Endometrium (tissue), 2 donors: ENCODE results near the gene DDAH1.
"Not testable (repeated sequence)": the region's sequence is repeated elsewhere in the genome, so short reads cannot be mapped to it uniquely, and the experiment has no call there.

ENCODE experiments used
- FAIRE-seq: peaks from 2 replicates; lab custom pipeline; 2012; peaks lifted over from hg19 to GRCh38; lab: Jason Lieb, UNC
- donor health status: control.
- donor health status: control.

Gene DDAH1

DNA sequence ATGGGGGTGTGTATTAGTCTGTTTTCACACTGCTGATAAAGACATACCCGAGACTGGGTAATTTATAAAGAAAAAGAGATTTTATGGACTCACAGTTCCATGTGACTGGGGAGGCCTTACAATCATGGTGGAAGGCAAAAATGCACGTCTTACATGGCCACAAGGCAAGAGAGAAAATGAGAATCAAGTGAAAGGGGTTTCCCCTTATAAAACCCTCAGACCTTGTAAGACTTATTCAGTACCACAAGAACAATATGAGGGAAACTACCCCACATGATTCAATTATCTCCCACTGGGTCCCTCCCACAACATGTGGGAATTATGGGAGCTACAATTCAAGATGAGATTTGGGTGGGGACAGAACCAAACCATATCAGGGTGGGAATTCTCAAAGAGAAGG is 5.2 kb upstream of the DDAH1 start:
- not testable (repeated sequence) for FAIRE-seq

DNA sequence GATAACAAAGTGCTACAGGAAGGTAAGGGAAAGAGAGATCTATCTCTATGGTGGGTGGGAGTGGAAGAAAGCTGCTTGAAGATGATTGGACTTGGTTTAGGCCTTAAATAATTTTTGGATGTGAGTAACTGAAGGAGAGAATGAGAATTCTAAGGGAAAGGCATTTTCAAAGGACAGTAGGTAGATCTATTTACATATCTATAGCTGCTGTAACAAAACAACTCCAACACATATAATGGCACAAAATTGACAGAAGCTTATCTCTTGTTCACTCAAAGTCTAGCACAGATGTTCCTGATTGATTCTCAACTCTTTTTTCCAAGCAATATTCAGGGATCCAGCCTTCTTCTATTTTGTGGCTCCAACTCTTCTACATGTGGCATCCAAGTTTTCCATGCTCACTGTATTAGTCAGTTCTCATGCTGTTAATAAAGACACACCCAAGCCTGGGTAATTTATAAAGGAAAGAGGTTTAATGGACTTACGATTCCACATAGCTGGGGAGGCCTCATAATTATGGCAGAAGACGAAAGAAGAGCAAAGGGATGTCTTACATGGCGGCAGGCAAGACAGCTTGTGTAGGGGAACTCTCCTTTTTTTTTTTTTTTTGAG is 3.1 kb upstream of the DDAH1 start:
- no peak for FAIRE-seq

DNA sequence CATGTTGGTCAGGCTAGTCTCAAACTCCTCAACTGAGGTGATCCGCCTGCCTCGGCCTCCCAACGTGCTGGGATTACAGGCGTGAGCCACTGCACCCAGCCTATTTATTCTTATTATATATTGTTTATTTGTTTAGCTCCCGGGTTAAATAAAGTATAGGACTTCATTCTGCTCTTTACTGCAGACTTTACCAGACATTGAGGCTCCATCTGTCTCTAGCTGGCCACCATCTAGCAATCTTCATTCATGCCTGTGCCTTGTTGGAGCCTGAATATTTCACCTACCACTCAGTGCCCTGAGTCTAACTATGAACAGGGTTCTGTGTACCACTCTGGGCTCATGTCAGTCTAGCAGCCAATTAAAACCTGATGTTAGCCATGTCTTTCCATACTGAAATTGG is 2.1 kb upstream of the DDAH1 start:
- no peak for FAIRE-seq

DNA sequence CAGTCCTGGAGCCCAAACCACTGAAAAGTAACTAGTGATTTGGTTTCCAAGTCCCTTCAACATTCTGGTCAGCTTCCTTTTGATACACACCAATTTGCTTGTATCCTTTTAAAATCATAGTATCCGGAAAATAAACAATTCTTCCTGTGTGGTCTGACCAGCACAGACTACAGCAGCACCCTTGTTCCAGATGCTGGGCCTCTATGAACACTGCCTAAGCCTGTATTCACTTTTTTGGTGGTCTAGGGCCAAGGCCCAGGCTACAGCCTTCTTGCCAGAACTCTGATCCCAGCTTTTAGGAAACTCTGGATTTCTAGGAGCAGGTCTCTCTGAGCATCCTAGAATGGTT is 801 bp upstream of the DDAH1 start:
- peak; percentile 79 for FAIRE-seq

DNA sequence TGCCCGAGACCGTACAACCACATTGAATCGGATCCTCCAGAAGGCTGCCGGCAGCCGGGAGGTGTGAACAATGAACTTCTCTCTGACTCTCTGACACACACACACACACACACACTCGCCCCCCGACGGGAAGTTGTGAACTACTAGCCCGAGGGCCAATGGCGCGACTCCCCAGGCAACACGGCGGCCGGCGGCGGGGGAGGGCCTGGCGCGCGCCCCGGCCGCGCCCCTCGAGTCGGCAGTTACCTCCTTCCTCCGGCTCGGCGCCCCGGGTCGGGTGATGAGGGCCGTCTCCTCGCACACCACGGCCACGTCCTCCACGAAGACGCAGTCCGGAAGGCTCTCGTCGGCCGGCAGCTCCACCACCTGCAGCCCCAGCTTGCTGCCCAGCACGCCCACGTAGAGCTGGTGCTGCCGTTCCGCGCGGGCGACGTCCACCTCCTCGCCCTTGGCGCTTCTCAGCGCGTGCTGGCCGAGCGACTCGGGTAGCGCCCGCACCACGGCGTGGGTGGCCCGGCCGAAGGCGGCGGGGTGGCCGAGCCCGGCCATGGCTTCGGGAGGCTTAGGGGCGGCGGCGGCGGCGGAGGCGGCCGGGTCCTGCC is 361 bp downstream of the DDAH1 start:
- no peak for FAIRE-seq

DNA sequence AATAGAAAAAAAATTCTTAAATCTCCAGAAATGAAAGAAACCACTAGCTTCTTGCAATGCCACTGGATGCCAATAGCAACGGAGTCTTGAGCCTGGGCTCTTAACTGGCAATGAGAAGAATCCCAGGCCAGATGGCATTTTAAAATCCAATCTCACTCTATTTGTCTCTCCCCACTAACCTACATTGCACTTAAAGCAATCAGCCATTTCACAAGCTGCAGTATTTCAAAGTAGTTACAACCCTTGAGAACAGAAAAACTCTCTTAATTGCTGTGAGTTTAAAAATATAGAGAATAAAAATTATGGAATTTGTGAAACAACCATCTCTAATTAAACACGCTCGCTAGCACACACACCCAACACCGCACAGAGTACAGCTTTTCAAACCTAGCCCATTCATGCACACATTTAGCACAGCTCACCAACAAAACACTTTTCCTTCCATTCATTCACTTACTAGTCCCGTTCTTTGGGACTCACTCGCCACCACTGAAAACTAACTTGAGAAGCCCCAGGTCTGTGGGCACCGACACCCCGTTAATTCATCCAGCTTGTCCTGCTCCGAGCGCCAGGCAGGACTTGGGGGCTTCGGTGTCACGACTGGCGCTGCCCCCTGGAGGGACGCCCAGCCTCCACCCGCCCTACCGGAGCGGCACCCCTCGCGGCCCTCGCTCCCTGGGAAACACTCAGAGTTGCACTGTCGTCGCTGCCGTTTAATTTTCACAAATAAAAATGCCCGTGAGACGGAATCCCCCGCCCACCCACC is 1.0 kb downstream of the DDAH1 start:
- FAIRE-seq, result no peak

DNA sequence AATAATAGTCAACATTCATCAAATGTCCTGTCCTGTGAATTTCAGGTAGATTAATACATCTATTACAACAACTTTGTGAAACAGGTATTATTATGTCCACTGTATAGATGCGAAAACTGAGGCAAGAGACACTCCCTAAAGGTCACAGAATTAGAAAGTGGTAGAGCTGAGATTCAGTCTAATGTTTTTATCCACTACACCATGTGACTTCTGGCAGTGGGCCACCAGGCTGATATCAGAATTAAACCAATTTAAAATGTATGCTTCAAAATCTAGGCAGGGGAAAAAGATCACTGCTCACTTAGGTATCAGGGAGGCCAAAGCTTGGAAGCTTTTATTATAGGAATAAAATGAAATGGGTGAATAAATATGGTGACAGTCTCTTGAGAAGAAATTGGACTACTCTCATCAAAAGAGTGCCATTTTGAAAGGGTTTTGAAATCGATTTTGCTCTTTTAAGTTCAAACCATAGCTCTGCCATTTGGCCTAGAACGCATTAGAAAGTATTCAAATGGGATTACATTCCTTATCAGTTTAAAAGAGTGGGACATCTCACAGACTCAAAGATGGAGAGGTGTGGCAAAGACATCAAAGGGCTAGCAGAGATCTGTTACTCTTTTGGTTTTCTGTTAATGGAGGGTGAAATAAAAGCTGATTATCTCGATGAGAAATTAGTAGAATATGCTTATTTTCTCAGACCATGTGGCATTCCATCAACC is 1.9 kb downstream of the DDAH1 start:
- FAIRE-seq, result no peak

DNA sequence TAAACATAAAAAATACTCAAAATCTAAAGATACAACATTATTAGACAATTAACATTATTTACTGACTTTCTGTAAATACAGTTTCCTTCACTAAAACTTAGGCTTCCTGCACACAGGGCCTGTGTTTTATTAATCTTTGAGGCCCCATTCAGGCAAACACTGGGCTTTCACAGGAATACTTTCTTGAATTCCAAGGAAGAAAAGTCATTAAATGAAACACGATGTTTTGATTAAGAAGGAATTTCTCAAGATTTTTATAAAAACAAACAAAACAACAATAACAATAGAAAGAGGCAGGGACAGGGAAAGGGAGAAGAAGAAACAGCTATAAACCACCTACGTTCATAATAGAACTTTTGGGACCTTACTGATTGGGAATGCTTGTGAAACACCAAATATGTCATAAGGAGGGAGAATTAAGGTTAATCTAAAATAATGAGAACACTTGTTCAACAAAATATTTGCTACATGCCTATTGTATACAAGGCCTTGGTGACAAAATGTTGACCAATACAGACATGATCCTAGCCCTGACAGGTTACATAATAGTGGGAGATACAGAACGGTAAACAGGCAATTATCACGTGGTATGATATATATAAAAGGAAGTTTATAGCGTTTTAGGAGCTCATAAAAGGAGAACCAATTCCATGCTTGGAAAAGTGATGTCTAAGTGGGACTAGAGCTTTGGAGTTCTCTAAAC is 3.6 kb downstream of the DDAH1 start:
- FAIRE-seq, result peak; percentile 98

DNA sequence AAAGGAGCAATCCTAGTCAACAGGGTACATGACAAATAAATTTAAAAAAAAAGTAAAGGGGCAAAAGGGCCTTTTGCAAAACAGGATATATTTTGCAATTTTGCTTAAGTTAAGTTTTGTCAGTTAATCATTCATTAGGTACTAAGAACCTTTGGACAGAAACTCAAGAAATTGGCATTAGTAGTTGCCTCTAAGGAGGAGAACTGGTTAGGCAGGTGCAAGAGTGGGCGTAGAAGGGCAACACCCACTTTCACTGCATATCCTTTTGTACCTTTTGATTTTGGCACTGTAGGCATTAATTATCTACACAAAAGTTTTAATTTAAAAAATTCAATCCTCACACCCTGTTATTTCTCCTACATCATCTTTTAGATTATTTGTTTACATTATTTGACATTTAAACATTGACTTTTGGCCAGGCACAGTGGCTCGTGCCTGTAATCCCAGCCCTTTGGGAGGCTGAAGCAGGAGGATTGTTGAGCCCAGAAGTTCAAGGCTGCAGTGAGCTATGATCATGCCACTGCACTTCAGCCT is 4.3 kb downstream of the DDAH1 start:
- FAIRE-seq, result no peak

DNA sequence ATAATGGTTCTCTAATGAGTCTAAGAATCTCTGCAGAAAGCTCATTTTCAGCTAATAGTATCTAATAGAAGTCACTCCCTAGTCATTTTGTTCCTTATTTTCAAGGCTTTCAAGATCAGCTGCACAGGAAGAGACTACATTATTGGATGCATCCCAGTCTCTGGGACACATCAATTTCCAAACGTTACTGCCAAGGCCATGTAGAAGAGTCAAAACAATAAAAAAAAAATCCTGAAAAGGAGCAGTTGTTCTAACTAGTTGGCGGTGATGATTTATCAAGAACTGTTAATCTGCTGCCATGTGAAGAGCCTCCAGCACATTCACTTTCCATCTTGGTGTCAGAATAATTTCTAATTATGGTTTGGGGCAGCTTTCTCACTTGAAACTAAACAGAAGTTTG is 5.7 kb downstream of the DDAH1 start:
- peak; percentile 97 for FAIRE-seq

DNA sequence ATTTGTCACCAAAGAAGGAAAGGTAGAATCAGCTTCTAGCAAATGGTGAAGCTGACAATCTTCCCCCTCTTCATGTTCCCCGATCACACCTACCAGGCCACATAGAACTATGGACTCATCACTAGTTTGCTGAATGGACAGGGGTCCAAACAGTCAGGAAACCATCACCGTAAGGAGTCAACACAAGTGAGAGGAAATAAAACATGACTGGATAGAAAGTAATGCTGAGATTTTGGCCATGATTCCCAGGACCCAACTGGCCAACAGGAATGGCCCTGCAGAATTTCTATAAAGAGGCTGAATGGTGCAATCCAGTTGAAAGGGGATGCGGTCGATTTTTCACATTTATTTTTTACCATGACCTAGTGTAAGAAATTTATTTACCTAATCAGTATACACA is 10.7 kb downstream of the DDAH1 start:
- FAIRE-seq, result no peak

DNA sequence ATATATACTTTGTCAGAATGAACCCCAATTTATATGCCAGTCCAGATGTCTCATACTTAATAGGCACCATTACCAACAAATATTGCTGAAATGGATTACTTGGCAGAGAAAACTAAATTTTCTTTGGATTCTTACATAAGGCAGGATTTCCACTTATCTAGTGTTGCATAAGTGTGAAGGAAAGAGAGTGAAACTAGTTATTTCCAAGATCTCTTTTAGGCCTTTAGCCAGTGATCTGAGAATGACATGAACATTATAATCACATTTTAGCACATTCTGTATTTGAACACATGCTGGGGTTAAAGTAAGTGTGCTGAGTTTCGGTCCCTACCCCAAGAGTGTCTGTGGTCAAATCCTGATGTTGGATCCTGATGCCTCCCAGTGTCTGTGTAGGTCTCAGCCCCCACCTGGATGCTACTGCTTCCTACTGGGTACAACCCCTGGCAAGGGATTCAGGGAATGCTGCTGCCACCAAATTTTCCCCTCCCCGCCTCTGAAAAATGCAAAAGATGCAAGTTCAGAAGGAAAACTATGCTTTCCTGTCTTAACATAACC is 11.2 kb downstream of the DDAH1 start:
- no peak for FAIRE-seq

DNA sequence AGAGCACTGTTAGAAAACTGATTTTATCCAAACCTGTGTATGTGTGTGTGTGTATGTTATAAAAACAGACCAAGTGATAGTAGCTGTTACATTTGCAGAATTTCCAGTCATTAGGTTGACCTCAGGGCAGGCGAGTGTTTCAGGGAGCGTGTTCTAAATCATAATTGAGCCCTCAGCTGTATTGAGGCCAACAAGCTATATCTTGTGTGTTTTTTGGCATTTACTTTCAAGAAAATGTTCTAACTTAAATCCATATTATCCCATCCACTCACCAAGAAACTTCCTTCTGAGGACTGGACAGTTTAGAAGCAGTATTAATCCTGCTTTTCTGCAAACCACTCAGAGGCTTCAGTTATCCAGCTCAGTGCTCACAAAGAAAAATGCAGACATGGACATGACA is 12.0 kb downstream of the DDAH1 start:
- FAIRE-seq, result no peak

DNA sequence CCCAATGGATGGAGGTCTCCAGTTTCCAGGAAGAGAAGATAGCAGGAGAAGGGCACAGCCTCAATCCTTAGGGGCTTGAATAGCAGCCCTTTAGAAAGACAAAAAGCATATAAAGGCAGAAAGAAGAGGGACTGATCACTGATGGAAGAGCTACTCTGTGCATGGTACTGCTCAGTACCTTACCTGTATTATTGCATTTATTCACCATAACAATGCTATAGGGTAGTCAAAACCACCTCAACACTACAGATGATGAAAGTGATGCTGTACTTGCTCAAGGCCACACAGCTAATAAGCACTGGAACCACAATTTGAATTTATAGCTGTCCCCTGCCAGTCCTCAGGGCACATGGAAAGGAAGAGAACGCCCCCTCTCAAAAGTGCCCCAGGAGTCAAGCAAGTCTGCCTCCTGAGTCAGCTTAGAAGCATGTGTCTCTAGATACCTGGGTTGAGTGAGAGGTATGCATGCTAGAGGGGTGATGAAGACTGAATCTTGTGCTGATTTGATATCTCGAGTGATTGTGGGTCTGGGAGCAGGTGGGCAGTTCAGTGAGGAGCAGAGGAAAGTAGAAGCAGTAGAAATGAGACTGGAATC is 13.6 kb downstream of the DDAH1 start:
- no peak for FAIRE-seq

DNA sequence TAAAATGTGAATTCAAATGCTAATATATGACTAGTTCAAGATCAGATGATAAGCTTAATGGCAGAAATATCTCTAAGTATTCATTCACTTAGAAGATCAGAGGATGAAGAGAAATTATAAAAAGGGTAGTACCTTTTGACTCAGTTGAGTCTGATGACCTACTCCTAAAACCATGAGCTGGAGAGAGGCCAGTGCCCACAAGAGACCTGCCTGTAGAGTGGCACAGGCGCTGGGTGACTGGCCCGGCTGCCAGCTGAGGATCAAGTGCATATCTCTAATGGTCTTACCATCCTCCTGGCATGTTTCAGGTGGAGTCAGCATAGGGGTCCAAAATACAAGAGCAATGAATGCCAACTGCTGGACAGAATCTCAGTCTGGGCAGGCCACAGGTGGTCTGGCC is 14.1 kb downstream of the DDAH1 start:
- no peak for FAIRE-seq

DNA sequence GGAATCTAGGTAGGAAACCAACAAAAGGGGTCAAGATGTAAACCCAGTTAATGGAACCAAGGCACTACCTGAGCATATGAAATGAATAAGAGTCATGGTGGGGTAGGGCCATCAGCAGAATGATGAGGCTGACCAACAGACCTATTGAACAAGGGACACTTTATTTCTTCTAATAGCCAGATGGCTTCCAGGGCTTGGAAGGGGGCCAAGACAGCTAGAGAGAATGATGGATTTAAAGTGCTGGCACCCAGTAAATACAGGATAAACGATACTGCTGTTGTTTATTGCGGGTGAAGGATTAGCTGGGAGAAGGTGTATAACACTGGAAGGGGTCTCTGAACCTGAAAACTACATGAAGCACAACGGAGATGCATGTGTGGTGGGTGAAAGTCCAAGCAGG is 15.6 kb downstream of the DDAH1 start:
- no peak for FAIRE-seq

DNA sequence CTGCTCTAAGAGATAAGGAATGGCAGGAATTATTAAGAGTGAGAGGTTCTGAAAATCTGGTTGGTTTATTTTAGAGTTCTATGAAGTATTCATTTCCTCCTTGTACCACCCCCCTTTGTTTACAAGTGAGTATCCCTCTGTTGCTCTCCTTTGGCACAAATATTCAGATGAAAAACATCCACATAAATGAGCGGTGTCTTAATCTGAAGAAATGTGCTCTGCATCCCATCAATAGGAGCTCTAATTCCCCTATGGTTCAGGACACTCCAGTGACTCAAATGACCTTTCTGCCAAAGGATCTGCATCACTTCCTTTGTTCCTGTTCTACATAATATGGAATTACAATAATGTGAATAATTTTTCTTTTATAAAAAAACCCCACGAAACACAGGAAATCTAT is 16.6 kb downstream of the DDAH1 start:
- FAIRE-seq, result no peak

DNA sequence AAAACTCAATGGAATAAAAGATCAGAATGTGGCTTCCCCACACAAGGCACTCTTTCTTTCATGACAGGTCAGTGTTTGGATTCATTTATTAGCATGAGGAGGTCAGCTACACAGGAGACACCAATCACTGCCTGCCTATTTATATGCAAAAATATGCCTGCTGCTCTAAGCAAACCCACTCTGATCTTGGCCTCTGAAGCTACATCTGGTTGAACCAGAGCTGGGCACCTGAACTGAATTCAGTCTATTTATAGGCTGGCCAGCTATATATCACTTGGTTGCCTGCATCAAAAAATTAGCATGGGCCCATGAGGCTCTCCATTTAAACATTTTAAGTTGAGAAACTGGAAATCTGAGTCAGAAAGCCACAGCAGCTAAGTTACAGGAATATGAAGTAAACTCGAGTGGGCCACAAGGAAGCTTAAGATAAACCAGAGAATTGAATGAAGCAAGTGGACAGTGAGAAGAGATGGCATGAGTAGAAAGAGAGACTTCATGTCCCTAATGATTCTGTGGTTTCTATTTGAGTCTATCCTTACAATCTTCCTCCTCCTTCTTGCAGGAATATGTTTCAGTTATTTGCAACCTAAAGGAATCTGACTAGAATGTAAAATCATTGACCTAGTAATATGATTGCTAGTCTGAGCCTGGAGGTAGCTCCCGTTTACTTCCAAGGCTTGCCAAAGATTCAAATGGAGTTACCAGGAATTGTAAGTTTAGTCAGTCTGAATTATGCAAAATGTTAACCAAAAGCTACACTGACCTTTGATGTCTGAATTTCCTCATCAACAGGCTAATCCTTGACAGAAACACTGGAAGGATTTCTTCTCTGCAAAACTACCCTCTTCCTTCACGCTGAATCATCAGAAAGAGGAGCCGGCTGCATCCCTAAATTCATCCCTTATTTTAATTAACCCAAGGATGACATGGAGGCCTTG is 17.7 kb downstream of the DDAH1 start:
- no peak for FAIRE-seq

DNA sequence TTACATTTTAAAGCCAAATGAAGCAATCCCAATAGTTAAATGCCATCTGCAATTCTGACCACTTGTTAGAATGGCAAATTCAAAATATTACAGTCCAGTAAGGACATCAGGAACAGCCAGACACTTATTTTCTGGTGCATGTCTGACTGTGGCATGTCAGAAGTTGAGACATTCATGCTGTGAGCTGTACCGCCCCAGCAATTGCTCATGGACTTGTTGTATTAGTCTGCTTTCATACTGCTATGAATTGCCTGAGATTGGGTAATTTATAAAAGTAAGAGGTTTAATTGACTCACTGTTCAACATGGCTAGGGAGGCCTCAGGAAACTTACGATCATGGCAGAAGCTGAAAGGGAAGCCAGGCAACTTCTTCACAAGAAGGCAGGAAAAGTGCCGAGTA is 19.1 kb downstream of the DDAH1 start:
- FAIRE-seq, result no peak

DNA sequence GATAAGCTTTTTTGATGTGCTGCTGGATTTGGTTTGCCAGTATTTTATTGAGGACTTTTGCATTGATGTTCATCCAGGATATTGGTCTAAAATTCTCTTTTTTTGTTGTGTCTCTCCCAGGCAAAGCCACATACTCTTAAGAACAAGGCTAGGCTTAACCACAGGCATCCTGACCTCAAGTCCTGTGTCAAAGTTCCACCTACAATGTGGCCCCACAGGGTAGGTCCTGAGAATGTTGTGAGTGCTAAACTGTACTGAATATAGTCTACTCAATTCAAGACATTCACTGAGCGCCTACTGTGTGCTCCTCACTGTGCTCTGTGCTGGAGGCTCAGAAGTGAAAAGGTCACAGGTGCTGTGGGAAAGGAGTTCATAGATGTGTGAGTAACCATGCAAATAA is 20.6 kb downstream of the DDAH1 start:
- FAIRE-seq, result no peak
